ENCODE results near the gene ABCG5. TPM values are rescaled to one million over a fixed set of nuclear protein-coding genes. Genes with fewer than 3 reads are reported as not detected.

Gene ABCG5
- total RNA-seq, 2 experiments from 2014 or later, result not detected

- no peak for DNase-seq
- H3K9me3 Mint-ChIP-seq, result no peaks in the 10 kb centered on the region
- CTCF ChIA-PET, result no interaction called here
- no peaks in the 10 kb centered on the region for H3K4me1 Mint-ChIP-seq
- no peak overlapping the region for H3K4me3 Mint-ChIP-seq
- POLR2A ChIA-PET, result no interaction called here
- H3K27ac Mint-ChIP-seq, result no peak overlapping the region
- peaks cover 24% of the 10 kb centered on the region for H3K27me3 Mint-ChIP-seq
- no peaks in the 10 kb centered on the region for H3K36me3 Mint-ChIP-seq (ENCODE audit: low read depth)
These were observed 14.8 kb upstream of the ABCG5 start for GRCh38 chr2:43853141-43854081.

- no peaks in the 10 kb centered on the region for H3K9me3 Mint-ChIP-seq
- H3K36me3 Mint-ChIP-seq (ENCODE audit: low read depth), result no peaks in the 10 kb centered on the region
- DNase-seq, result no peak
- H3K4me3 Mint-ChIP-seq, result no peak overlapping the region
- H3K27me3 Mint-ChIP-seq, result peaks cover 19% of the 10 kb centered on the region
- H3K4me1 Mint-ChIP-seq, result no peaks in the 10 kb centered on the region
- H3K27ac Mint-ChIP-seq, result no peak overlapping the region
- POLR2A ChIA-PET, result no interaction called here
- CTCF ChIA-PET, result no interaction called here
These were observed 13.6 kb upstream of the ABCG5 start for GRCh38 chr2:43852196-43852730.

- Mint-ChIP-seq H3K9me3 (no peaks in the 10 kb centered on the region), H3K36me3 (ENCODE audit: low read depth) (no peaks in the 10 kb centered on the region), H3K27ac (no peak overlapping the region), H3K27me3 (peaks cover 12% of the 10 kb centered on the region), H3K4me3 (no peak overlapping the region), H3K4me1 (no peaks in the 10 kb centered on the region)
- ChIA-PET POLR2A (no interaction called here), CTCF (no interaction called here)
- no peak for DNase-seq
These were observed 12.7 kb upstream of the ABCG5 start for GRCh38 chr2:43851011-43851980.

DNA sequence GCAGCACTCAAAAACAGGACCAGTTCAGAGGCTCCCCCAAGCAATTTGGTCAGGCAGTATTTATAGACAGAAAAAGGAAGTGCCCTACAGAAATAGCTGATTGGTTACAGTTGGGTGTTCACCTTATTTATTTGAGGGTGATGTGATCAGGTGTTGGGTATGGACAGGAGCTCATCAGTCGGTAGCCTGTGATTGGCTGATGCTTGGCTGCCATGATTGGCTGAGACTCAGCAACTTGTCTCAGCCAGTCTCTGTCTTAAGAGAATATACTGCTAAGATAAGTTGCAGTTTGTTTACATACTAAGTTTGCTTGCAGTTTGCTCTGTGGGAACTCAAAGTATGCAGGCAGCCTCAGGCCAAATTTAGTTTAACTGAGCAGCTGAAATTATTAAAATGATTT lies 9.6 kb upstream of the ABCG5 start:
- H3K9me3 Mint-ChIP-seq, result no peaks in the 10 kb centered on the region
- no peaks in the 10 kb centered on the region for H3K36me3 Mint-ChIP-seq (ENCODE audit: low read depth)
- DNase-seq, result no peak
- POLR2A ChIA-PET, result no interaction called here
- no peak overlapping the region for H3K27ac Mint-ChIP-seq
- H3K4me3 Mint-ChIP-seq, result no peak overlapping the region
- CTCF ChIA-PET, result no interaction called here
- peaks cover 7% of the 10 kb centered on the region for H3K27me3 Mint-ChIP-seq
- H3K4me1 Mint-ChIP-seq, result no peaks in the 10 kb centered on the region

- Mint-ChIP-seq H3K9me3 (no peaks in the 10 kb centered on the region), H3K36me3 (ENCODE audit: low read depth) (no peaks in the 10 kb centered on the region), H3K27ac (no peak overlapping the region), H3K4me1 (no peaks in the 10 kb centered on the region), H3K27me3 (peaks cover 7% of the 10 kb centered on the region), H3K4me3 (no peak overlapping the region)
- POLR2A ChIA-PET, result no interaction called here
- CTCF ChIA-PET, result no interaction called here
- DNase-seq, result no peak
These were observed 7.6 kb upstream of the ABCG5 start for GRCh38 chr2:43846140-43846793.

- POLR2A ChIA-PET, result no interaction called here
- Mint-ChIP-seq H3K27me3 (peaks cover 4% of the 10 kb centered on the region), H3K36me3 (ENCODE audit: low read depth) (no peaks in the 10 kb centered on the region), H3K4me1 (no peaks in the 10 kb centered on the region), H3K9me3 (no peaks in the 10 kb centered on the region), H3K4me3 (no peak overlapping the region), H3K27ac (no peak overlapping the region)
- CTCF ChIA-PET, result no interaction called here
- DNase-seq, result no peak
These were observed 6.5 kb upstream of the ABCG5 start for GRCh38 chr2:43845181-43845580.

- DNase-seq, result no peak
- CTCF ChIA-PET, result no interaction called here
- no peak overlapping the region for H3K27ac Mint-ChIP-seq
- H3K4me1 Mint-ChIP-seq, result no peaks in the 10 kb centered on the region
- H3K36me3 Mint-ChIP-seq (ENCODE audit: low read depth), result no peaks in the 10 kb centered on the region
- peaks cover 3% of the 10 kb centered on the region for H3K27me3 Mint-ChIP-seq
- no peak overlapping the region for H3K4me3 Mint-ChIP-seq
- POLR2A ChIA-PET, result no interaction called here
- H3K9me3 Mint-ChIP-seq, result no peaks in the 10 kb centered on the region
These were observed 4.2 kb upstream of the ABCG5 start for GRCh38 chr2:43842866-43843226.

DNA sequence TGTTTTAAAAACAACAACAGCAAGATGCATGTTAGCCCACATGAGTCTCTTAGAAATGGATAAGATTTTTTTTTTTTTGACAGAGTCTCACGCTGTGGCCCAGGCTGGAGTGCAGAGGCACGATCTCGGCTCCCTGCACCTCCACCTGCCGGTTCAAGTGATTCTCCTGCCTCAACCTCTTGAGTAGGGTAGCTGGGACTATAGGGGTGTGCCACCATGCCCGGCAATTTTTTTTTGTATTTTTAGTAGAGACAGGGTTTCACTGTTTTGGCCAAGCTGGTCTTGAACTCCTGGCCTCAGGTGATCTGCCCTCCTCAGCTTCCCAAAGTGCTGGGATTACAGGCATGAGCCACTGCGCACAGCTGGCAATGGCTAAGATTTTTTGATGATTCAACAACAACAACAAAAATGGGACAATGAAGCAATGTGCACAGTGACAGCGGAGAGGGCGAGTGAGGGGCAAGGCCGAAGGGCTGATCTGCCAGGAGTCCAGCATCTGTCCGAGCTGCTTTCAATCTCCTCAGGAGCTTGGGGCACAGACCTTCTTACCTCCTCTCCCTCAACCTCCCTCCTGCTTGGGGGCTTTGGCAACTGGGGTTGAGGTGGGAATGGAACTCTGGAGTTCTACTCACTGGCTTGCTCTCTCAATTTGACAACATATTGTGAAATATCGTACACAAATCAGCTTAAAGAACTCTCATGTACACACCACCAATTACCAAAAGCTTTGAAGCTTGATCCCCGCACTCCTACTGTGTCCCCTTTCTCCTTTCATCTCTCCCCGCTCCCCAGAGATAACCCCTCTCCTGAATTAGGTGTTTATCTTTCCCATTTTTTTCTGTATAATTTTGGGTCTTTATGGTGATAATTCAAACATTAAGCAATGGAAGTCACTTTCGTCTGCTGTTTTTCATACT lies 3.6 kb upstream of the ABCG5 start:
- DNase-seq, result no peak
- no peaks in the 10 kb centered on the region for H3K4me1 Mint-ChIP-seq
- no peak overlapping the region for H3K27ac Mint-ChIP-seq
- CTCF ChIA-PET, result interaction anchor here (1.5 kb wide), 1 partner anchor 36 kb away, joined by 3 read pairs; no protein-coding TSS in a partner anchor
- no peaks in the 10 kb centered on the region for H3K36me3 Mint-ChIP-seq (ENCODE audit: low read depth)
- no peak overlapping the region for H3K4me3 Mint-ChIP-seq
- H3K27me3 Mint-ChIP-seq, result peaks cover 3% of the 10 kb centered on the region
- H3K9me3 Mint-ChIP-seq, result no peaks in the 10 kb centered on the region
- POLR2A ChIA-PET, result no interaction called here

DNA sequence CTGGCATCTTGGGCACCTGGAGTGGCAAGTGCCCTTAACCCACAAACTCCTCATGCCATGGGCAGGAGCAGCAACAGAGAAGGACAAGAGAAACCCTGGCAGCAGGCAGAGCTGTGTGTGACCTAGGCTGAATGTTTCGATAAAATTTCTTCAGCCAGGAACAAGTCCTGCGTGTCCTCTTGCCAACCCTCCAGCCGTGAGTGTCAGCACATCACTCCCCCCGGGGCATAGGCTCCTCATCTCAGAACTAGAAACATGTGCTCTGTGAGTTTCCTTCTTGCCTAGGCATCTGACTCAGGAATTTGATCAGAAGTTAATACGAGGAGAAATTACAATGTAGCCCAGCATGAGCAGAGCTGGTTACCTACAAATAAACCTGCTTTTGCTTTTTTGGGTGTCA lies 2.3 kb upstream of the ABCG5 start:
- H3K27ac Mint-ChIP-seq, result no peak overlapping the region
- no peaks in the 10 kb centered on the region for H3K36me3 Mint-ChIP-seq (ENCODE audit: low read depth)
- H3K4me1 Mint-ChIP-seq, result no peaks in the 10 kb centered on the region
- DNase-seq, result no peak
- ChIA-PET POLR2A (no interaction called here), CTCF (interaction anchor here (1.5 kb wide), 1 partner anchor 37 kb away, joined by 3 read pairs; no protein-coding TSS in a partner anchor)
- H3K9me3 Mint-ChIP-seq, result no peaks in the 10 kb centered on the region
- H3K27me3 Mint-ChIP-seq, result peaks cover 3% of the 10 kb centered on the region
- H3K4me3 Mint-ChIP-seq, result no peak overlapping the region

- H3K9me3 Mint-ChIP-seq, result no peaks in the 10 kb centered on the region
- ChIA-PET POLR2A (no interaction called here), CTCF (no interaction called here)
- no peaks in the 10 kb centered on the region for H3K4me1 Mint-ChIP-seq
- no peaks in the 10 kb centered on the region for H3K36me3 Mint-ChIP-seq (ENCODE audit: low read depth)
- H3K27me3 Mint-ChIP-seq, result peaks cover 8% of the 10 kb centered on the region
- no peak for DNase-seq
- H3K27ac Mint-ChIP-seq, result no peak overlapping the region
- H3K4me3 Mint-ChIP-seq, result no peak overlapping the region
These were observed 1.3 kb upstream of the ABCG5 start for GRCh38 chr2:43839776-43840564.

GRCh38 chr2:43837831-43838559 lies 644 bp downstream of the ABCG5 start:
- Mint-ChIP-seq H3K27ac (no peak overlapping the region), H3K4me3 (no peak overlapping the region), H3K4me1 (no peaks in the 10 kb centered on the region), H3K36me3 (ENCODE audit: low read depth) (no peaks in the 10 kb centered on the region), H3K27me3 (peaks cover 11% of the 10 kb centered on the region), H3K9me3 (no peaks in the 10 kb centered on the region)
- DNase-seq, result no peak
- CTCF ChIA-PET, result no interaction called here
- POLR2A ChIA-PET, result no interaction called here
